Transverse colon (tissue), 4 donors: ENCODE data around the gene SNX15. TPM values are rescaled to one million over a fixed set of nuclear protein-coding genes. Genes with fewer than 3 reads are reported as not detected.

Experiments
- DNase-seq: peaks from one replicate; pipeline ENCODE4 v3.0.0-alpha.2; 2019
- H3K27ac ChIP-seq, 4 donors: fragments of 200-600 bp; sonication (generic); 2 replicates each; pipeline ENCODE4 v1.5.1; 2016 to 2018; ENCODE audit warnings: inconsistent platforms in 4 of 4
- H3K27me3 ChIP-seq: fragments of 200-600 bp; sonication (generic); 2 replicates; pipeline ENCODE4 v1.5.1; 2017; ENCODE audit warnings: inconsistent platforms
- H3K36me3 ChIP-seq, 4 donors: fragments of 200-600 bp; sonication (generic); 2 replicates each; pipeline ENCODE4 v1.5.1; 2017 to 2019; ENCODE audit warnings: inconsistent platforms in 4 of 4
- H3K4me1 ChIP-seq, 4 donors: fragments of 200-600 bp; sonication (generic); 2 replicates each; pipeline ENCODE4 v1.5.1; 2017 to 2020; ENCODE audit warnings: inconsistent platforms in 4 of 4
- H3K4me3 ChIP-seq, 4 donors: fragments of 200-600 bp; sonication (generic); 1 replicate in 1 of 4; 2 replicates in 3 of 4; pipeline versions ENCODE4 v1.5.1 to v1.6.1; 2017 to 2019; ENCODE audit warnings: inconsistent platforms in 4 of 4
- H3K9me3 ChIP-seq, 2 donors: fragments of 200-600 bp; sonication (generic); 2 replicates each; pipeline ENCODE4 v1.5.1; 2017 to 2019; ENCODE audit warnings: inconsistent platforms in 2 of 2
- EP300 ChIP-seq: sonication (generic); formaldehyde crosslinking; IDR thresholded peaks from one replicate; pipeline ENCODE4 v1.6.1; 2017; ENCODE audit warnings: antibody characterized with exemption, low read depth
- POLR2A ChIP-seq: fragments of 450-650 bp; IDR thresholded peaks from one replicate; pipeline ENCODE4 v1.6.1; 2016; ENCODE audit warnings: antibody characterized with exemption, mild to moderate bottlenecking, moderate library complexity
- POLR2AphosphoS5 ChIP-seq, 3 donors: sonication (generic); formaldehyde crosslinking; IDR thresholded peaks; one replicate each; pipeline ENCODE4 v1.6.1; 2016; ENCODE audit warnings: antibody characterized with exemption in 3 of 3
- WGBS, 2 donors: methylation state at CpG; one replicate each; pipeline ENCODE4 v1.1.5; 2018; ENCODE audit warnings: low coverage in 1 of 2; 5-methylcytosine and 5-hydroxymethylcytosine counted together
- in situ Hi-C, 4 donors: fragments of 200-750 bp; cut with MboI; loops; one replicate each; pipeline versions ENCODE4 v1.15.0 to v1.15.1; 2017; ENCODE audit warnings: low sequenced_read_pairs in 3 of 4, low pct_ligation_motif_present in 1 of 4, low pct_unique_long_range_greater_than_20kb in 1 of 4
- intact Hi-C: fragments of 100-400 bp; cut with DNase I; formaldehyde crosslinking; loops from one replicate; pipeline ENCODE4 v1.15.1; 2023; ENCODE audit warnings: low total_unique reads
- small RNA-seq, 4 donors: library from RNA; depleted of rRNA; stranded (forward); fragments of <200 nt; gene quantifications; one replicate each; pipeline ENCODE3, GENCODE V24; 2016
- total RNA-seq, 4 donors: library from RNA; depleted of rRNA; stranded (reverse); fragments of >200 nt; gene quantifications; one replicate each; pipeline ENCODE4 v1.1.0, GENCODE V29; 2016
- TF ChIP-seq, protein P1 (sequence below), 5 experiments: fragments of 200-600 bp in 3 of 5; fragments of 450-650 bp in 2 of 5; sonication (generic) in 3 of 5; IDR thresholded peaks; 1 replicate in 2 of 5; 2 replicates in 3 of 5; pipeline ENCODE4 v1.5.1; 2016 to 2017; ENCODE audit warnings: antibody characterized with exemption in 5 of 5, inconsistent platforms in 3 of 5, mild to moderate bottlenecking in 2 of 5, moderate library complexity in 1 of 5

SNX15 gene
- total RNA-seq, 4 donors from 2014 or later = 1.9 to 53.3 (median 35.9) TPM

DNA sequence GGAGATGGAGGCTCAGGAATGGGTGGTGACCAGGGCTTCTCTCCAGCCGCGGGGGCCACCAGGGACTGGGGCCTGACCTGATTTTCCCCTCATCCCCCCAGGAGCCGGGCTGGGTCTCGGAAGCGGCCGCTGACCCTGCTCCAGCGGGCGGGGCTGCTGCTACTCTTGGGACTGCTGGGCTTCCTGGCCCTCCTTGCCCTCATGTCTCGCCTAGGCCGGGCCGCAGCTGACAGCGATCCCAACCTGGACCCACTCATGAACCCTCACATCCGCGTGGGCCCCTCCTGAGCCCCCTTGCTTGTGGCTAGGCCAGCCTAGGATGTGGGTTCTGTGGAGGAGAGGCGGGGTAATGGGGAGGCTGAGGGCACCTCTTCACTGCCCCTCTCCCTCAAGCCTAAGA is 60.6 kb downstream of the SNX15 start:
- TF ChIP-seq EP300 (no peak), POLR2A (no peak), POLR2AphosphoS5 (IDR thresholded peaks at IDR 0.05) (no peak)
- TF ChIP-seq, protein P1, sequence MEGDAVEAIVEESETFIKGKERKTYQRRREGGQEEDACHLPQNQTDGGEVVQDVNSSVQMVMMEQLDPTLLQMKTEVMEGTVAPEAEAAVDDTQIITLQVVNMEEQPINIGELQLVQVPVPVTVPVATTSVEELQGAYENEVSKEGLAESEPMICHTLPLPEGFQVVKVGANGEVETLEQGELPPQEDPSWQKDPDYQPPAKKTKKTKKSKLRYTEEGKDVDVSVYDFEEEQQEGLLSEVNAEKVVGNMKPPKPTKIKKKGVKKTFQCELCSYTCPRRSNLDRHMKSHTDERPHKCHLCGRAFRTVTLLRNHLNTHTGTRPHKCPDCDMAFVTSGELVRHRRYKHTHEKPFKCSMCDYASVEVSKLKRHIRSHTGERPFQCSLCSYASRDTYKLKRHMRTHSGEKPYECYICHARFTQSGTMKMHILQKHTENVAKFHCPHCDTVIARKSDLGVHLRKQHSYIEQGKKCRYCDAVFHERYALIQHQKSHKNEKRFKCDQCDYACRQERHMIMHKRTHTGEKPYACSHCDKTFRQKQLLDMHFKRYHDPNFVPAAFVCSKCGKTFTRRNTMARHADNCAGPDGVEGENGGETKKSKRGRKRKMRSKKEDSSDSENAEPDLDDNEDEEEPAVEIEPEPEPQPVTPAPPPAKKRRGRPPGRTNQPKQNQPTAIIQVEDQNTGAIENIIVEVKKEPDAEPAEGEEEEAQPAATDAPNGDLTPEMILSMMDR (IDR thresholded peaks at IDR 0.05) = no peak
- DNase-seq = no peak
- Histone ChIP-seq H3K4me3 (no peak overlapping the region), H3K27ac (no peak overlapping the region), H3K4me1 (peaks cover 11 to 21% (median 15%) of the 10 kb centered on the region in 4 donors), H3K9me3 (no peaks in the 10 kb centered on the region), H3K27me3 (no peaks in the 10 kb centered on the region), H3K36me3 (peaks cover 0 to 12% (median 0%) of the 10 kb centered on the region in 4 donors)
- intact Hi-C loops = no loop called here
- in situ Hi-C loops = no loop called here
- WGBS, 2 donors = 98% methylated on average over 15 of the region's 15 CpGs; no CpG with 5 or more reads in 1 of the 2 donors

DNA sequence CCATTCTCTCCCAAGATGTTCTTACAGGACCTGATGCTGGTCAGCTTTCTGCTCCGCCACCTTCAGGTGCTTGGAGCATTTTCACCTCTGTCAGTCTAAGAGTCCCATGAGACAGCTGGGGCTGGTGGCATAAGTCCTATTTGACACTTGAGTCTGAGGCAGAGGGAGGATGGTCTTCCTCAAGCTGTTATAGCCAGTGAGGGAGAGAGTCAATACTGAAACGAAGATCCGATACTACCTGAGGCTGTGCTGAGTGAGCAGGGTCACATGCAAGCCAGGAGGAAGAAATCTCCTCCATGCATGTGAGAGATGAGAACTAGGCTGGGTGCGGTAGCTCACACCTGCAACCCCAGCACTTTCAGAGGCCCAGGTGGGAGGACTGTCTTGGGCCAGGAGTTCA is 62.4 kb downstream of the SNX15 start:
- Histone ChIP-seq H3K9me3 (no peaks in the 10 kb centered on the region), H3K27me3 (no peaks in the 10 kb centered on the region), H3K4me3 (no peak overlapping the region), H3K4me1 (peaks cover 5 to 11% (median 6%) of the 10 kb centered on the region in 4 donors), H3K36me3 (peaks cover 0 to 12% (median 0%) of the 10 kb centered on the region in 4 donors), H3K27ac (no peak overlapping the region)
- in situ Hi-C loops (no loop called here), intact Hi-C loops (no loop called here)
- TF ChIP-seq, protein P1 (IDR thresholded peaks at IDR 0.05) = no peak
- TF ChIP-seq POLR2A (no peak), POLR2AphosphoS5 (IDR thresholded peaks at IDR 0.05) (no peak), EP300 (no peak)
- no peak for DNase-seq
- WGBS, 2 donors = 86% methylated on average over 4 of the region's 4 CpGs; no CpG with 5 or more reads in 1 of the 2 donors

Small RNAs within 50 kb of the gene (small RNA-seq; reads per million reads assigned to genes)
- 0 to 0.55 (median 0.13) reads per million in 4 donors for gene MIR6879
- gene SNX15 = 0 reads per million in 4 donors

Other genes starting within 250 kb of the SNX15 start
- 100 to 1,000 TPM; 196 to 458 (median 377) TPM for gene SF1, start 248.9 kb upstream of the SNX15 start, total RNA-seq
- gene MAP4K2, start 224.2 kb upstream of the SNX15 start, total RNA-seq = 100 to 1,000 TPM in 2 of 4 donors, 10 to 100 TPM in 2; 10.1 to 369 (median 90.9) TPM
- 10 to 100 TPM; 19.5 to 30.3 (median 25.4) TPM for gene MEN1, start 216.9 kb upstream of the SNX15 start, total RNA-seq
- 10 to 100 TPM; 32.6 to 82.3 (median 46.9) TPM for gene CDC42BPG, start 182.8 kb upstream of the SNX15 start, total RNA-seq
- 100 to 1,000 TPM in 2 of 4 donors, 10 to 100 TPM in 2; 67.9 to 202 (median 116) TPM for gene EHD1, start 148.8 kb upstream of the SNX15 start, total RNA-seq
- gene ATG2A, start 110.2 kb upstream of the SNX15 start, total RNA-seq = 10 to 100 TPM; 30.1 to 82.3 (median 46.4) TPM
- 10 to 100 TPM; 16.7 to 38.1 (median 26.8) TPM for gene PPP2R5B, start 102.8 kb upstream of the SNX15 start, total RNA-seq
- 1 to 10 TPM in 1 of 4 donors, not detected in 3; 6.0 TPM for gene GPHA2, start 91.5 kb upstream of the SNX15 start, total RNA-seq
- gene MAJIN, start 55.3 kb upstream of the SNX15 start, total RNA-seq = not detected
- gene BATF2, start 30.5 kb upstream of the SNX15 start, total RNA-seq = 10 to 100 TPM in 3 of 4 donors, 1 to 10 TPM in 1; 4.0 to 13.9 (median 11.2) TPM
- gene ARL2, start 13.3 kb upstream of the SNX15 start, total RNA-seq = 100 to 1,000 TPM in 1 of 4 donors, 10 to 100 TPM in 3; 28.4 to 147 (median 85.8) TPM
- 100 to 1,000 TPM in 1 of 4 donors, 10 to 100 TPM in 2, 1 to 10 TPM in 1; 3.7 to 105 (median 12.9) TPM for gene SAC3D1, start 13.8 kb downstream of the SNX15 start, total RNA-seq
- 100 to 1,000 TPM in 1 of 4 donors, 10 to 100 TPM in 2, not detected in 1; 13.8 to 105 (median 75.6) TPM for gene NAALADL1, start 31.1 kb downstream of the SNX15 start, total RNA-seq
- 1 to 10 TPM in 3 of 4 donors, not detected in 1; 1.9 to 2.6 (median 2.5) TPM for gene CDCA5, start 56.6 kb downstream of the SNX15 start, total RNA-seq
- 100 to 1,000 TPM in 1 of 4 donors, 10 to 100 TPM in 3; 44.5 to 105 (median 64.2) TPM for gene ZFPL1, start 56.8 kb downstream of the SNX15 start, total RNA-seq
- gene VPS51, start 68.8 kb downstream of the SNX15 start, total RNA-seq = 100 to 1,000 TPM; 252 to 560 (median 437) TPM
- 10 to 100 TPM; 29.4 to 59.5 (median 42.3) TPM for gene TM7SF2, start 84.4 kb downstream of the SNX15 start, total RNA-seq
- 10 to 100 TPM in 3 of 4 donors, 1 to 10 TPM in 1; 9.6 to 40.8 (median 12.2) TPM for gene ZNHIT2, start 90.3 kb downstream of the SNX15 start, total RNA-seq
- 100 to 1,000 TPM; 594 to 986 (median 662) TPM for gene FAU, start 94.7 kb downstream of the SNX15 start, total RNA-seq
- 100 to 1,000 TPM in 1 of 4 donors, 10 to 100 TPM in 3; 10.5 to 119 (median 60.9) TPM for gene MRPL49, start 94.9 kb downstream of the SNX15 start, total RNA-seq
- 10 to 100 TPM; 20.5 to 72.6 (median 51.9) TPM for gene SYVN1, start 107.1 kb downstream of the SNX15 start, total RNA-seq
- gene SPDYC, start 142.8 kb downstream of the SNX15 start, total RNA-seq = not detected
- gene CAPN1, start 154.5 kb downstream of the SNX15 start, total RNA-seq = 1,000 to 10,000 TPM in 1 of 4 donors, 100 to 1,000 TPM in 3; 211 to 1,179 (median 376) TPM
- gene POLA2, start 234.5 kb downstream of the SNX15 start, total RNA-seq = 10 to 100 TPM in 1 of 4 donors, 1 to 10 TPM in 3; 3.0 to 17.5 (median 6.2) TPM